HG03442 (cell line): ENCODE data around the gene NECAB2.

Source experiments
- ATAC-seq: cut with Tn5 transposase; IDR thresholded peaks from one replicate; pipeline ENCODE4 v1.9.1; 2021; ENCODE audit warnings: mild to moderate bottlenecking, moderate library complexity; ENCODE audit not compliant: unreplicated experiment

Gene NECAB2

GRCh38 chr16:83967838-83968305, at the start of gene NECAB2:
NECAB2 (plus strand) TSS chr16:83968244; CDS start chr16:83968649, 405 bp downstream.
- no peak for ATAC-seq

GRCh38 chr16:83920894-83921491, 47.1 kb upstream of the NECAB2 start:
- ATAC-seq = no peak

- no peak for ATAC-seq
Observed at GRCh38 chr16:83923581-83924365, 44.3 kb upstream of the NECAB2 start.

- ATAC-seq = no peak
Observed at GRCh38 chr16:83924686-83925085, 43.4 kb upstream of the NECAB2 start.

- ATAC-seq = no peak
Observed at GRCh38 chr16:83925095-83925905, 42.7 kb upstream of the NECAB2 start.

GRCh38 chr16:83925957-83926725, 41.9 kb upstream of the NECAB2 start:
- ATAC-seq = no peak

- peak; percentile 72 for ATAC-seq
Observed at GRCh38 chr16:83926726-83927397, 41.2 kb upstream of the NECAB2 start.

- no peak for ATAC-seq
Observed at GRCh38 chr16:83928341-83929055, 39.5 kb upstream of the NECAB2 start.

- no peak for ATAC-seq
Observed at GRCh38 chr16:83929811-83930555, 38.1 kb upstream of the NECAB2 start.

- no peak for ATAC-seq
Observed at GRCh38 chr16:83930730-83931500, 37.1 kb upstream of the NECAB2 start.

- no peak for ATAC-seq
Observed at GRCh38 chr16:83931556-83931955, 36.5 kb upstream of the NECAB2 start.

GRCh38 chr16:83932304-83932703, 35.7 kb upstream of the NECAB2 start:
- ATAC-seq = no peak

GRCh38 chr16:83932955-83933673, 34.9 kb upstream of the NECAB2 start:
- ATAC-seq = no peak

- ATAC-seq = no peak
Observed at GRCh38 chr16:83933885-83934683, 34.0 kb upstream of the NECAB2 start.

- ATAC-seq = no peak
Observed at GRCh38 chr16:83934684-83934977, 33.4 kb upstream of the NECAB2 start.

- no peak for ATAC-seq
Observed at GRCh38 chr16:83935005-83935857, 32.8 kb upstream of the NECAB2 start.
